ENCODE data around the gene LEAP2. TPM values are rescaled to one million over a fixed set of nuclear protein-coding genes. Genes with fewer than 3 reads are reported as not detected.

The LEAP2 gene
- total RNA-seq, 1 experiment from 2014 or later: 1.4 TPM

GRCh38 chr5:132856011-132856410 lies 17.5 kb upstream of the LEAP2 start:
- no peak overlapping the region for H2BK5ac ChIP-seq (ENCODE audit: insufficient read length, low read length)
- H3K79me2 ChIP-seq (ENCODE audit: insufficient read depth, low read length): no peaks in the 10 kb centered on the region
- peaks cover 3 to 8% of the 10 kb centered on the region in 2 experiments; a peak in 3 of 4 replicates for H3K4me1 Mint-ChIP-seq
- no peak overlapping the region for H2BK20ac ChIP-seq (ENCODE audit: low read depth, low read length, poor library complexity, severe bottlenecking)
- H3K4me1 ChIP-seq (ENCODE audit: insufficient read depth, low read length): no peaks in the 10 kb centered on the region
- no peak overlapping the region for H3K14ac ChIP-seq (ENCODE audit: insufficient read depth, low read length)
- no peak overlapping the region for H3K4ac ChIP-seq (ENCODE audit: low read depth, low read length)
- H4K5ac ChIP-seq (ENCODE audit: insufficient read length, low read depth, low read length): no peak overlapping the region
- no peaks in the 10 kb centered on the region for H3K79me1 ChIP-seq (ENCODE audit: insufficient read depth, low read depth, low read length, poor library complexity, severe bottlenecking)
- no peak overlapping the region for H2BK120ac ChIP-seq (ENCODE audit: low read depth, low read length, poor library complexity, severe bottlenecking)
- H2AK5ac ChIP-seq (ENCODE audit: insufficient read length, low read length): no peak overlapping the region
- H3T11ph ChIP-seq (ENCODE audit: low read length): no peak overlapping the region
- H4K8ac ChIP-seq (replicated peaks; ENCODE audit: insufficient read length, low read depth, low read length): no peak overlapping the region
- TF ChIP-seq, protein P1, sequence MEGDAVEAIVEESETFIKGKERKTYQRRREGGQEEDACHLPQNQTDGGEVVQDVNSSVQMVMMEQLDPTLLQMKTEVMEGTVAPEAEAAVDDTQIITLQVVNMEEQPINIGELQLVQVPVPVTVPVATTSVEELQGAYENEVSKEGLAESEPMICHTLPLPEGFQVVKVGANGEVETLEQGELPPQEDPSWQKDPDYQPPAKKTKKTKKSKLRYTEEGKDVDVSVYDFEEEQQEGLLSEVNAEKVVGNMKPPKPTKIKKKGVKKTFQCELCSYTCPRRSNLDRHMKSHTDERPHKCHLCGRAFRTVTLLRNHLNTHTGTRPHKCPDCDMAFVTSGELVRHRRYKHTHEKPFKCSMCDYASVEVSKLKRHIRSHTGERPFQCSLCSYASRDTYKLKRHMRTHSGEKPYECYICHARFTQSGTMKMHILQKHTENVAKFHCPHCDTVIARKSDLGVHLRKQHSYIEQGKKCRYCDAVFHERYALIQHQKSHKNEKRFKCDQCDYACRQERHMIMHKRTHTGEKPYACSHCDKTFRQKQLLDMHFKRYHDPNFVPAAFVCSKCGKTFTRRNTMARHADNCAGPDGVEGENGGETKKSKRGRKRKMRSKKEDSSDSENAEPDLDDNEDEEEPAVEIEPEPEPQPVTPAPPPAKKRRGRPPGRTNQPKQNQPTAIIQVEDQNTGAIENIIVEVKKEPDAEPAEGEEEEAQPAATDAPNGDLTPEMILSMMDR (conservative IDR thresholded peaks at IDR 0.05): no peak
- no peak overlapping the region for H3K18ac ChIP-seq (ENCODE audit: insufficient read length, low read depth, low read length)
- no peaks in the 10 kb centered on the region for H3K9me3 Mint-ChIP-seq
- no peak overlapping the region for H2BK12ac ChIP-seq (ENCODE audit: insufficient read length, low read depth, low read length)
- no peak overlapping the region for H3K23ac ChIP-seq (ENCODE audit: insufficient read length, low read depth, low read length)
- H3K56ac ChIP-seq (ENCODE audit: insufficient read length, low read depth, low read length): no peak overlapping the region
- H3K9ac ChIP-seq (ENCODE audit: extremely low read depth, insufficient read length, low read length): no peak overlapping the region
- H3K4me3 Mint-ChIP-seq: no peak overlapping the region
- no peaks in the 10 kb centered on the region for H4K20me1 ChIP-seq (ENCODE audit: control insufficient read depth, insufficient read depth, insufficient read length)
- no peak overlapping the region for H2BK15ac ChIP-seq (ENCODE audit: low read depth, low read length)
- no peaks in the 10 kb centered on the region for H3K36me3 Mint-ChIP-seq (ENCODE audit: insufficient read depth in 1 of 3, low read depth in 3 of 3)
- no peak for DNase-seq
- no peak overlapping the region for H3K27ac ChIP-seq (ENCODE audit: insufficient read length, low read depth, low read length)
- H4K91ac ChIP-seq (ENCODE audit: insufficient read length, low read depth, low read length): no peak overlapping the region
- H3K4me2 ChIP-seq (ENCODE audit: insufficient read depth, insufficient read length, low read length): no peak overlapping the region
- H3K27me3 ChIP-seq (ENCODE audit: insufficient read depth, low read length): no peaks in the 10 kb centered on the region
- no peak overlapping the region for H3K27ac Mint-ChIP-seq
- no peaks in the 10 kb centered on the region; the same call in 1 of the 2 replicates for H3K27me3 Mint-ChIP-seq (ENCODE audit: low read depth)
- WGBS (ENCODE audit: extremely low coverage, insufficient read length, low lambda C conversion rate): no CpG with 5 or more reads among the region's 3 CpGs
- no peak overlapping the region for H2AFZ ChIP-seq (ENCODE audit: low read length)
- H3K23me2 ChIP-seq (ENCODE audit: insufficient read length, low read depth, low read length, poor library complexity, severe bottlenecking): no peaks in the 10 kb centered on the region
- H3K9me3 ChIP-seq (ENCODE audit: control insufficient read depth, low read depth, low read length): no peaks in the 10 kb centered on the region

All from H9 (cell line).